NCI-H2107 (cell line): ENCODE measurements around the gene ATP9A.
"Not testable (repeated sequence)": the region's sequence is repeated elsewhere in the genome, so short reads cannot be mapped to it uniquely, and the experiment has no call there.

Experiments used
- DNase-seq: peaks from one replicate; lab custom pipeline; 2025; lab: John Stamatoyannopoulos, UW

ATP9A gene

GRCh38 chr20:51653226-51653625 is 115.0 kb downstream of the ATP9A start:
- no peak for DNase-seq

DNA sequence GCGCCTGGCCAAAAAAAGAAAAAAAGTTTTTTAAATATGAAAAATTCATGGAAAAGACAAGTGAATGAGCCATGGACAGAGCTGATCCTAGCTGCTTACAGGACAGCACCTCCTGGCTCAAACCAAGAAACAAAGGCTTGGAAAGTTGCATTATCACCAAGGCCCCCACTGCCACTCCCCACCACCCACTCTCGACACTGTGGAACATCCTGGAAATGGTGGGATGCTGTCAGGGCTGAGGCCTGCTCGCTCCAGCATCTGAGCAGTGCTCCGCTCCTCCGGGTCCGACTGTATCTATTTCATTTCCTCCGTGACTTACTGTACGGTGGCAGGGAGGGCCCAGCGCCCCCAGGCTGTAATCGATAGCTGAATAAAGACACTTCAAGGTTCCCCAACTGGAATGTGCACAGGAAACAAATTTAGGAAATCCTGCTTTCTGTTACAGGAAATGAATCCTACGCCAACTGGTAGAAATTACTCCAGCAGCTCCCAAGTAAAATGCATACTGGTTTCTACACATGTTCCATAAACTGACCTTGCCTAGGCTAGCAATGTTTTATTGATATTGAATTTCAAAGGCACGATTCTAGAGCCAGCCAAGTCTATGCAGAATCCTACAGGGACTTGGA is 116.2 kb downstream of the ATP9A start:
- no peak for DNase-seq

GRCh38 chr20:51650685-51651134 is 117.5 kb downstream of the ATP9A start:
- no peak for DNase-seq

DNA sequence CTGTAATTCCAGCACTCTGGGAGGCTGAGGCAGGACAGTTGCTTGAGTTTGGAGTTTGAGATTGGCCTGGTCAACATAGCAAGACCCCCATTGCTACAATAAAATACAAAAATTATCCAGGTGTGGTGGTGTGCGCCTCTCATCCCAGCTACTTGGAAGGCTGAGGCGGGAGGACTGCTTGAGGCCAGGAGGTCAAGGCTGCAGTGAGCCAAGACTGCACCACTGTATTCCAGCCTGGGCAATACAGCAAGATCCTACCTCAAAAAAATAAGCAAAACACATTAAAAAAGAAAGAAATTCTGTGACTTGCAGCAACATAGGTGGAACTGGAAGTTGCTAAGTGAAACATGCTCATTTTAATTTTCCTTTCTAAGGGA is 119.6 kb downstream of the ATP9A start:
- no peak for DNase-seq

GRCh38 chr20:51647674-51648570 is 120.3 kb downstream of the ATP9A start:
- no peak for DNase-seq

DNA sequence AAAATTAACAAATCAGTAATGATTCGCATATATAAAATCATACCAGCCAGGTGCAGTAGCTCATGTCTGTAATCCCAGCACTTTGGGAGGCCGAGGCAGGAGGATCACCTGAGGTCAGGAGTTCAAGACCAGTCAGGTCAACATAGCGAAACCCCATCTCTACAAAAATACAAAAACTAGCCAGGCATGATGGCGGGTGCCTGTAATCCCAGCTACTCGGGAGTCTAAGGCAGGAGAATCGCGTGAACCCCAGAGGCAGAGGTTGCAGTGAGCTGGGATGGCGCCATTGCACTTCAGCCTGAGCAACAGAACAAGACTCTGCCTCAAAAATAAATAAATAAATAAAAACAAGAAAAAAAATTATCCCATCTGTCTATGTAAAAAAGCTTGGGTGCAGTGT is 124.4 kb downstream of the ATP9A start:
- DNase-seq, result not testable (repeated sequence)

DNA sequence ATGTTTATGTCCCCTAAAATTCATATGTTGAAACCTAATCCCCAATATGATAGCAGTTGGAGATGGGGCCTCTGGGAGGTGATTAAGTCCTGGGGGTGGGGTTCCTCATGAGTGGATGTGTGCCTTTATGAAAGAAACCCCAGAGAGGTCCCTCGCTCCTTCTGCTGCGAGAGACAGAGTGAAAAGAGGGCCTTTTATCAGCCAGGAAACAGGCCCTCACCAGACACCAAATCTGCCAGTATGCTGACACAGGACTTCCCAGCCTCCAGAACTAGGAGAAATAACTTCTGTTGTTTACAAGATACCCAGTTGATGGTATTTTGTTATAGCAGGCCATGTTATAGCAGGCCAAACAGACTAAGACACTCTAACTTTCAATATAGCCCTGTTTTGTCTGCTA is 124.8 kb downstream of the ATP9A start:
- no peak for DNase-seq

DNA sequence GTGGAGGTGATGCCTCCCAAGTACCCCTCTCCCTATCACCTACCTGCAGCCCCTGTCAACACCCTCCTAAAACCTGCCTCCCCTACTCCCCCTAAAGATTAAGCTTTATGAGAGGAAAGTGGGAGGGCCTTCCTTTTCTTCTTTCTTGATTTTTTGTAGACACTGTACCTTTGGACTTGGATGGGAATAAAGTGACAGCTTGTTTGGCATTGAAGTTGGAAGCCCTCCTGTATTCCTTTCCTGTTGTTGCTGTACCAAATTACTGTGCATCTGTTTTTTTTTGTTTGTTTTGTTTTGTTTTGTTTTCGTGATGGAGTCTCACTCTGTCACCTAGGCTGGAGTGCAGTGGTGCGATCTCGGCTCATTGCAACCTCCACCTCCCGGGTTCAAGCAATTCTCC is 126.3 kb downstream of the ATP9A start:
- no peak for DNase-seq

DNA sequence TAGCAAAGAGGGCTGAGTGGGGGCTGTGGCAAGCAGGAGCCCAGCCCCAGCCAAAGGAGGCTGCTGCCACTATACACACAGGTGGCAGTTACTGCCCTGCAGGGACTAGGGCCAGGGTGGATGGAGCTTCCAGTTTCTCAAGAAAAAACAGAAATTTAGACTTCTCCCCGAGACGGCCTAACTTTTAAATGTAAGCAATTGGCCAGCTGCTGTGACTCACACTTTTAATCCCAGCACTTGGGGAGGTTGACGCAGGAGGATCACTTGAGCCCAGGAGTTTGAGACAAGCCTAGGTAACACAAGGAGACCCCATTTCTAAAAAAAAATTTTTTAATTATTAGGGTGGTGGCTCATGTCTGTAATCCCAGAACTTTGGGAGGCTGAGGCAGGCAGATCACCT is 127.4 kb downstream of the ATP9A start:
- DNase-seq, result no peak

- DNase-seq, result no peak
These were observed 128.9 kb downstream of the ATP9A start for GRCh38 chr20:51639206-51639832.

DNA sequence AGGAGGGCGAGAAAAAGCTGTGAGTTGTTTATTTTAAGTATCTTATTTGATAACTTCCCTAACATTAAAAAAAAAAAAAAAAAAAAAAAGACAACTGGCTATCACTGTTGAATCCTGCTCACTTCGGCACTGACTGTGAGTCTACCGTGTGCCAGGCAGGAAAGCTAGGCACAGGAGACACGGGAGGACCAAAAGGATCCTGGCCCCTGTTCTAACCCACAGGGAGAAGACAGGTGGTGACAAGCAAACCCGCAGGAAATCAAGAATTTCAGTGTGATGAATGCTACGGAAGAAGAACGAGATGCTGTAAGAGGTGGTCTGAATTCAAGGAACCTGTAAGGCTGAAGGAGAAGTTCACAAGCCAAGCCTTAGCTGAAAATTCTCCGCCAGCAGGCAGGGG is 130.9 kb downstream of the ATP9A start:
- no peak for DNase-seq

DNA sequence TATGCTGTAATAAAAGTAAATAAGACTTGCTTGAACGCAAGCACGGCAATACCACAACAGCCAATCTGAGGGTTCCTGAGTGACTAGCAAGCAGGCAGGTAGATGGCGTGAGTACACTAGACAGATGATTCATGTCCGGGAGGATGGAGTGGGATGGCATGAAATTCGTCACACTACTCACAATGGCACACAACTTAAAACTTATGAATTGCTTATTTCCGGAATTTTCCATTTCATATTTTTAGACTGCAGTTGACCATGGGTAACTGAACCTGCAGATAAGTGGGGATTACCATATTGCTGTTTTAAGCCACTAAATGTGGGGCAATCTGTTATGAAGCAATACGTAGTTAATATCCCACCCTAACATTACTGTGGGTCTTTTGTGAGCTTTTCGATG is 132.1 kb downstream of the ATP9A start:
- no peak for DNase-seq

DNA sequence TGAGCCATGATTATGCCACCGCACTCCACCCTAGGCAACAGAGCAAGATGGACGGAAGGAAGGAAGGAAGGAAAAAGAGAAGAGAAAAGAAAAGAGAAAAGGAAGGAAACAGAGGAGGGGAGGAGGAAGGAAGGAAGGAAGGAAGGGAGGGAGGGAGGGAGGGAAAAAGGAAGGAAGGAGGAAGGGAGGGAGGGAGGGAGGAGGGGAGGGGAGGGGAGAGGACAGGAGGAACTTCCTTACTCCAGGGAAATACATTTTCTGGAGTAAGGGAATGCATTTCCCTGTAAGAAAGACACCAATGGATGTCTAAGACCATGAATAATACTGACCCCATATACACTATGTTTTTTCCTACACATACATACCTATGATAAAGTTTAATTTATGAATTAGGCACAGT is 132.5 kb downstream of the ATP9A start:
- no peak for DNase-seq

DNA sequence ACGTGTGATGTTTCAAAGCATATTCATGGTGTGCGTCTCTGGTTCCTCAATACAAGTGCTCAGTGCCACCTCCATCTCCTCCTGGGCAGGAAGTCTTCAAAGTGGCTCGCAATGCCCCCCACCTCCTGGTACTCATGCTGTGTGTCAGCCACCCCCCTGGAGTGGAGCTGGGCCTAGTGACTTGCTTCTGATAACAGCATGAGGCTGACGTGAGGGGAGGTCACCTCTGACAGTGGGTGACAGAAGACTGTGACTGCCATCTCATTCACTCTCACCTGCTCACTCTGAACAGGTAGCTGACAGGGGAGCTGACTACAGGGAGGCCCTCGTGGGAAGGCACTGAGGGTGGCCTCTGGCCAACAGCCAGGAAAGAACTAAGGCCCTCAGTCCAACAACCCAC is 133.3 kb downstream of the ATP9A start:
- no peak for DNase-seq

DNA sequence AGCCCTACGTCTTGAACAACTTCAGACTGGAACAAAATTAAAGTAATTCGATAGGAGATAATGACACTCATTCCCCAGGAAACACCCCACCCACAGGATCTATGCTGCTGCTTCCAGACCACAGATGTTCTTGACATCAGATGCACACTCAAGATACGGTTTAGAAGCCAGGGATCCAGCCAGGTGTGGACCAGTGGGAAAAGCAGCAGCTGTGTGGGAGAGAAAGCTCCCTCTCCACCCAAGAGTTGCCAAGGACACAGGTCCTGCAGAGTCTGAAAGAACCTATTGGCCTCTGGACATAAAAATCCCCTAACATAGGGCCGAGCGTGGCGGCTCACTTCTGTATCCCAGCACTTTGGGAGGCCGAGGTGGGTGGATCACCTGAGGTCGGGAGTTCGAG is 133.9 kb downstream of the ATP9A start:
- DNase-seq, result no peak

- DNase-seq, result no peak
These were observed 134.8 kb downstream of the ATP9A start for GRCh38 chr20:51633430-51633829.

- DNase-seq, result no peak
These were observed 136.2 kb downstream of the ATP9A start for GRCh38 chr20:51631953-51632352.

DNA sequence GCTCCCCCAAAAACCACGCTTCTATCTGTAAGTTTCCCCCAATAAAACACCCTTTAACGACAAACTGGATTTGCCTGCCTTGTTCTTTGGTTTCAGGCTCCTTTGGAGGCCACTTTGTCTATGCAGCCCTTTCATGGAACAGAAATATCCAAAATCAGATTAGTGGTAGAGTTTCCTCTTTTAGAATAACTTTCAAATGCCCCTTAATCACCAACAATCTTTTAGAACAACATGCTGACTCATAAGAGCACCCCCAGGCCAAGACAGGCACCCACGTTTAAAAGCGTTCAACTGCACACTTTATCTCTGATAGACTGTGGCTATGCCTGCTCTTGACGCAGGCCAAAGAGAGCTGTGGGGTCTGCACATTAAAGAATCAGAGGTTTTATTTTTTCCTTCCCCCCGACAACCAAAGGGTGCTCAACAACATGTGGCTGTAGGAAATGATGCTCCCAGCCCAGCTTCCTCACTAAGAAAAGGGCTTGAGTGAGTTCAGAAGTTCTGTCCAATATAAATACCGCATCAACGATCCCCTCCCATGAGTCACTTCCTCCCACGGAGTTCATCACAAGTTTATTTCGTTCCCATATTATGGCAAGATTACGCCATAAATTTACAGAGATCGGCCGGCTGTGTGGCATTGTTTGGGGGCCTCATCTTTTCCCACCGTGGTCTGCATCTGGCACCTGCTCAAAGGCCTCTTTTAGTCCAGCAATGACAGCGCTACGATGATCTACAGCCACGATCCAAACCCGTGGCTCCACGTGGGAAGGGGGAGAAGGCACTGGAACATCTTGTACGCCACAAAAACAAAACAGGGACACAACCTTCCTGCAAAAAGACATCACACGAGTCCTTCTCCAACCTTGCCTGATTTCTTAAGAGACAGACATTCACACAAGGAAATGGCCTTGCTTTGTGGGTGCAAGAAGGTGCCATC is 136.9 kb downstream of the ATP9A start:
- no peak for DNase-seq

DNA sequence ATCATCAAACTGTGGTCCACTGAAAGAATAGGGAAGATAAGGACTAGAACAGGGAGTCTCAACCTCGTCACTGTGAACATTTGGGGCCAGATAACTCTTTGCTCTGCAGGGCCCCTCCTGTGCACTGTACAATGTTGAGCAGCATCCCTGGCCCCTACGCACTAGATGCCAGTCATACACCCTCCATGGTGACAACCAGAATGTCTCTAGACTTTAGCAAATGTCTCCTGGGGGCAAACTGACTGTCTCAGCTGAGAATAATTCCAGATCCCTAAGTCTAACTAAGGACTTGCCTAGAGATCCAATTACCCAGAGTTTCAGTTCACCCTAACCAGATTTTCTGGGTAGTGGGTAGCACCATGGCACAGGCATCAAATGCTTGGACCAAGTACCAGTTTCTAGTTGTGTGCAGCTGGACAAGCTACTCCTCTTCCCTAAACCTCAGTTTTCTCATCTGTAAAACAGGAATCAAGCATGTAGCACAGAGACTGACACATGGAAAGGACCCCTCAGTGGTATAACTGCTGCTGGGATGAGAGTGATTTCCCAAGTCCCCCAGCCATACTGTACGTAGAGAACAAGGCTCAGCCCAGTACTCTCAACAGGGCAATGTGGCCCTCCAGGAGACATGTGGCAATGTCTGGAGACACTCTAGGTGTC is 138.7 kb downstream of the ATP9A start:
- DNase-seq, result no peak

DNA sequence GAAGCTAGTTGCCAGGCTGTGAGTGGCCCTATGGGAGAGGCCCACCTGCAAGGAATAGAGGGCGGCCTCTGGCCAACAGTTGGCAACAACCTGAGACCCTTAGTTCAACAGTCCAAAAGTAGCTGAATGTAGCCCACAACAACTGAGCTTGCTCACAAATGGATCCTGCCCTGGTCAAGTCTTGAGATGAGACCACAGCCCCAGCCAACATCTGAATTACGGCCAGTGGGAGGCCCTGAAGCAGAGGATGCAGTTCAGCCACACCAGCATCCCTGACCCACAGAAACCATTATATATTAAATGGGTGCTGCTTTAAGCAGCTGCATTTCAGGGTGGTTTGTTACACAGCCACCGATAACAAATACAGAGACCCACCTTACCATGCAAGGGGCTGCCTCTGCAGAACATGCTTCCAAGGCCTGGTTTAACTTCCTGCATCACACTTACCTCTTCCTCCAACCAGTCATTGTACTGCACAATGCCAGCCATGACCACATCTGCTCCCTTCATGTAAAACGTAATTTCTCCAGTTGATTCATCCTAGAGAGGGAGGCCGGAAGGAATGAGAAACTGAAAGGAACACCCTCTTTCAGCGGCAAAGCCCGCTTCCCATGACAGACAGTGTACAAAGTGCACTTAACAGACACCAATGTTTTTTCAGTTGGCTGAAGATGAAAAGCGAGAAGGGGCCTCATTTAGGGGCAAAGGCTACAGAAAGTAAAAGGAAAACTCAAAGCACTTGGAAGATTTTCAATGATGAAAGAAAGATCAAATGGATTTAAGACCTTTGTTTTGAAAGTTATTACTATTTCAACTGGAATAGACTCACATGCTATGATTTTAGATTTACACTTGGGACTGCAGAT is 139.4 kb downstream of the ATP9A start:
- DNase-seq, result no peak
